HG03139 (cell line): ENCODE measurements around the gene RIMBP2.

ENCODE experiments used
- ATAC-seq: cut with Tn5 transposase; IDR thresholded peaks from one replicate; pipeline ENCODE4 v1.9.1; 2021; ENCODE audit not compliant: unreplicated experiment

RIMBP2 gene

GRCh38 chr12:130398100-130398848 is 317.8 kb downstream of the RIMBP2 start:
- no peak for ATAC-seq

DNA sequence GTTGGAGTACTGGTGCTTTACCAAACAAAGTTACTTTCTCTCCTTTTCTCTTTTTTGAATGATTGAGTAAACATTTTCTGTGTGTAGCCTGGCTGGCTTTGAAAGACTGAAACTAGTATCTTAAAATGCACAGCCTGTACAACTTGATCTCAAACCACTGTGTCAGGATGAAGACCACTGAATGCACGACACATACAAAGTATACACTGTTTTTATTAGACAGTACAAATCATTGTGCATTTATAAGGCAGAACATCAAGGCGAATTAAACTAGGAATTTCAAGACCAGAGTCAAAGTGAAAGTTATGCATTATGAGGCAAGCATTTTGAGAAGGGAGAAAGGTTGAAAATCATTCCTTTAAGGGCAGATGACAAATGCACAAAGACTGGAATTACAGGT is 319.4 kb downstream of the RIMBP2 start:
- no peak for ATAC-seq

- ATAC-seq = no peak
These were observed 321.2 kb downstream of the RIMBP2 start for GRCh38 chr12:130394906-130395305.

GRCh38 chr12:130391186-130391585 is 324.9 kb downstream of the RIMBP2 start:
- ATAC-seq = no peak

DNA sequence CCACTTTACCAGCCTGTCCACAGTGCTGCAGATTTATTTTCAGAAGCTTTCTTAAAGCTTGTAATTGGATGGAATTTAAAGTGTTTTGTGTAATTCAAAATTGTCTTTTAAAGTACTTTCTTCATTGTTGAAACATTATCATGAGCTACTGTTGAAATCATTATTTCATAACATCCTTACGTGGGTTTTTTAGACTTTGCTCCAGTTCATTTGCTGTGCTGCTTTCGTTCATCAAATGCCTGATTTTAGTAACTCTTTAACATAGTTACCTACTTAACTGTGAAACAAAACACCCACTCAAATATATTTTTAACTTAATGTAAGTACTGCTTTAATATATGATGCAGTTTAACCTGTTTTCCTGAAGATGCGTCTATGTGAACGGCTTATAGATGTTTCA is 330.9 kb downstream of the RIMBP2 start:
- no peak for ATAC-seq

- no peak for ATAC-seq
These were observed 331.9 kb downstream of the RIMBP2 start for GRCh38 chr12:130384234-130384633.

GRCh38 chr12:130382818-130383217 is 333.3 kb downstream of the RIMBP2 start:
- no peak for ATAC-seq

GRCh38 chr12:130375296-130376287 is 340.5 kb downstream of the RIMBP2 start:
- ATAC-seq = no peak

- ATAC-seq = no peak
These were observed 342.0 kb downstream of the RIMBP2 start for GRCh38 chr12:130374083-130374482.

DNA sequence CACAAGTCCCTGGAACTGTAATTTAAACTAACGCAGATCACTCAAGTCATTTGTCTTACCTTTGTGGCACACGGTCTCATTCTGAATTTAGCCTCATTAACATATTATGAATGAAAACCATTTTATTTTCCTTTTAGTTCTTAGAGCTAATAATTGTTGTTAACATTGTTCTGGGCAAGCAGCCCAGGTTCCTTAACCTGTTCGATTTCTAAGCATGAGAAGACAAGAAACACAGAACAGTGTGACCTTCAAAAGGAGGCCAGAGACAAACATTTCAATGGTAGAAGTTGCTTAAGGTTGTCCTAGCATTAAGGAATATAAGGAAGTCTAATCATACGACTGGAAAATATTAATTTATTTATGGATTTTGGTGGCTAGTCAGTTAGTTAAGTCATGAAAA is 343.2 kb downstream of the RIMBP2 start:
- ATAC-seq = no peak

GRCh38 chr12:130371296-130371695 is 344.8 kb downstream of the RIMBP2 start:
- no peak for ATAC-seq

- ATAC-seq = no peak
These were observed 346.3 kb downstream of the RIMBP2 start for GRCh38 chr12:130369816-130370215.

DNA sequence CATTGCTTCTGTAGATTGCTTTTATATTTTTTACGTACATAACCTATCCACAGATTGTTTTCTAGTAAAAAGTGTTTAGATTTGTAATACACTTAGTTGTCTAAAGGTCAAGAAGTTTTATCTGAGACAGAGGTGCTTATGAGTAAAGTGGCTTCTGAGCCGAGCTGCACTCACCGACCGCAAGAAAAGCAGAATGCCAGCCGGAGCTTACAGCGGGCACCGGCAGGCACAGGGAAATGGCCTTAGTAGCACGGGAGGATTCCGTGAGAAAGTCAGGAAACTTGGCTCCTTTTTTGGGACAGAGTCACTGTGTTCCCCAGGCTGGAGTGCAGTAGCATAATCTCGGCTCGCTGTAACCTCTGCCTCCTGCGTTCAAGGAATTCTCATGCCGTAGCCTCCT is 348.6 kb downstream of the RIMBP2 start:
- ATAC-seq = no peak

DNA sequence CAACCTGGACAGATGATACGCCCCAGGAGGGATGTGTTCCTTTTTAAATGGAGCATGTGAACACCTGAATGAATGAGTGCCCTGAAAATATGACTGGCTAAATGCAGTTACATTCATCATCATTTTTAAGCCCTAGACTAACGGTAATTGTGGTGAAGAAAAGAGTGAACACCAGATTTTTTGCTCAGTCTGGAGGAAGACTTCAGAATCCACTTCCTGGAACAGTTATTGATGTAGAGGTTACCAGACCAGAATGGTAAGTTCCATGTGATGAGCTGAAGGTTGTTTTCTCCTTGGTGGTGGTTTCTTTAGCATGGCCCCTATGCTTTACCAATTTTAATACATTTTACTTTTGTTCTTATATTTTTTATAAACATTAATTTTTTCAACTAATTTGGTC is 349.1 kb downstream of the RIMBP2 start:
- ATAC-seq = no peak

DNA sequence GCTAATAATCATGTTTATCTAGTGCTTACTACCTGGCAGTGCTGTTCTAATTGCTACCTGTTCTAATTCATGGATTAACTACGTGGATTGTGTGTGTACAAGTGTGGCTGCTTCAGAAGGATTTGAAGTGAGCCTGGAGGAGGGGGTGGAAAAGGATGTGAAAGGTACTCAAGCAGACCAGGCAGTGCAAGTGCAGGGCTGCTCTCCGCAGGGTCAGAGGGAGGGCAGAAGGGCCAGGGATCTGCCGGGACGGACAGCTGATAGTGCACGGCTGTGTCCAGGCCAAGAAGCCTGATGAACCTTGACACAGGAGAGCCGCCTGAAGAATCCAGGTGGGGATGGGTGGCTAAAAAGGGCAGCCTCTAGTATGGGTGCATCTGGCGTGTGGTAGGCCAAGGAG is 349.9 kb downstream of the RIMBP2 start:
- no peak for ATAC-seq

- ATAC-seq = no peak
These were observed 351.5 kb downstream of the RIMBP2 start for GRCh38 chr12:130364578-130364977.

DNA sequence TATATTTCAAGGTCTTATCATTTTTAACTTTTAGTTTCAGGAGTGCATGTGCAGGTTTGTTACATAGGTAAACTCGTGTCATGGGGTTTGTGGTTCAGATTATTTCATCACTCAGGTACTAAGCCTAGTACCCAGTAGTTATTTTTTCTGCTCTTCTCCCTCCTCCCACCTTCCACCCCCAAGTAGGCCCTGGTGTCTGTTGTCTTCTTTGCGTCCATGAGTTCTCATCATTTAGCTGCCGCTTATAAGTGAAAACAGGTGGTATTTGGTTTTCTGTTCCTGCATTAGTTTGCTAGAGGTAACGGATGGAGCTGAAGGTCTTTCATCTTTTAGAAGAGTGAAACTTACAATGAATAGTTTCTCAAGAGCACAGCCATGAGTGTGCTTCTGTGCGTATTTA is 354.0 kb downstream of the RIMBP2 start:
- no peak for ATAC-seq

- ATAC-seq = no peak
These were observed 358.3 kb downstream of the RIMBP2 start for GRCh38 chr12:130357729-130358330.

DNA sequence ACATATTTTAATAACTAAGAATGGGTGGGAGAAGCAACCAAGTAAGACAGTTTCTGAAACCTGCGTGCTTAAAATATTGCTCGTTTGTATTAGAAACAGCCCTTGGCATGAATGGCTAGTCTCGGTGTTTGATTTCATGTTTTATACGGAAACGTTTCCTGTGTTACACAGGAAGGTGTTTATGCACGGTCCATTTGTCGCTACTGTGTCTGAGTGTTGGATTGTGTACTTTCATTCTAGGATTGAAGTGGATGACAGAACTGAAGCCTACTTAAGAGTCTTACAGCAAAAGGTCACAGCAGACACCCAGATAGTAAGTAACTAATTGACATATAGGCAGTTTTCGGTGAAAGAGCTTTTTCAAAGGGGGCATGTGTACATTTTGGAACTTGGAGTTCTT is 358.9 kb downstream of the RIMBP2 start:
- no peak for ATAC-seq

GRCh38 chr12:130356222-130356621 is 359.9 kb downstream of the RIMBP2 start:
- no peak for ATAC-seq

- ATAC-seq = no peak
These were observed 361.7 kb downstream of the RIMBP2 start for GRCh38 chr12:130354407-130354806.

DNA sequence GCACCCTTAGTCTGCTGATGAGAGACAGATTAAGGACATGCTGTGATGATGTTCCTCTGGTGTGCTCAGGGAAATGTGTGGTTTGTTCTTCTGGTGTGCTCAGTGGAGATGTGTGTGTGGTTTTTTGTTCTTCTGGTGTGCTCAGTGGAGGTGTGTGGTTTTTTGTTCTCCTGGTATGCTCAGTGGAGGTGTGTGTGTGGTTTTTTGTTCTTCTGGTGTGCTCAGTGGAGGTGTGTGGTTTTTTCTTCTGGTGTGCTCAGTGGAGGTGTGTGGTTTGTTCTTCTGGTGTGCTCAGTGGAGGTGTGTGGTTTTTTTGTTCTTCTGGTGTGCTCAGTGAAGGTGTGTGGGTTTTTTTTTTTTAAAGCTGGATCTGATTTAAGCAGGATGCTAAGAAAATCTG is 363.0 kb downstream of the RIMBP2 start:
- ATAC-seq = no peak
